HL-60 (cell line): Measurements from ENCODE around the gene RGS6.

Experiments
- POLR2AphosphoS5 ChIP-seq: IDR thresholded peaks from 2 replicates; pipeline ENCODE4 v1.6.1; 2012; ENCODE audit warnings: low read depth
- TF ChIP-seq, protein P1 (sequence below): IDR thresholded peaks from one replicate; pipeline ENCODE4 v1.5.1; 2011; ENCODE audit warnings: low read length, control low read depth, inconsistent platforms; ENCODE audit not compliant: insufficient read depth

DNA sequence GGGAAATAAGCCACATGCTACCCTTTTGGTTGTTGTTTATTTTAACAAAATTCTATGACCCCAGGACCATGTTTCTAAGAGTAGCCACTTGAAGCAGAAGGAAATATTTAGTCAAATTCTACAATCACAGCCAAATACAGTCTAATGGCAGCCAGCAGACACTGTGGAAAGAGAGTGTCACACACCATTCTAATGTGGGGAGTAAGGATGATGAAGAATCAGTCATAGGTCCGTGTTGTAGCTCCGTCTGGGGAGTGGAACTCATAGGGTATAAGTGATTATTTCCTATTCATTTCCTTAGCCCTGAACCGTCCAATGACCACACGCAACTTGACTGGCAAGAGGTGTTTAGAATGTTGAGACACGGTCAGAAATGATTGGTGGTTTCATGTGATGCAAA is 500.5 kb downstream of the RGS6 start:
- TF ChIP-seq POLR2AphosphoS5, result no peak
- TF ChIP-seq, protein P1, sequence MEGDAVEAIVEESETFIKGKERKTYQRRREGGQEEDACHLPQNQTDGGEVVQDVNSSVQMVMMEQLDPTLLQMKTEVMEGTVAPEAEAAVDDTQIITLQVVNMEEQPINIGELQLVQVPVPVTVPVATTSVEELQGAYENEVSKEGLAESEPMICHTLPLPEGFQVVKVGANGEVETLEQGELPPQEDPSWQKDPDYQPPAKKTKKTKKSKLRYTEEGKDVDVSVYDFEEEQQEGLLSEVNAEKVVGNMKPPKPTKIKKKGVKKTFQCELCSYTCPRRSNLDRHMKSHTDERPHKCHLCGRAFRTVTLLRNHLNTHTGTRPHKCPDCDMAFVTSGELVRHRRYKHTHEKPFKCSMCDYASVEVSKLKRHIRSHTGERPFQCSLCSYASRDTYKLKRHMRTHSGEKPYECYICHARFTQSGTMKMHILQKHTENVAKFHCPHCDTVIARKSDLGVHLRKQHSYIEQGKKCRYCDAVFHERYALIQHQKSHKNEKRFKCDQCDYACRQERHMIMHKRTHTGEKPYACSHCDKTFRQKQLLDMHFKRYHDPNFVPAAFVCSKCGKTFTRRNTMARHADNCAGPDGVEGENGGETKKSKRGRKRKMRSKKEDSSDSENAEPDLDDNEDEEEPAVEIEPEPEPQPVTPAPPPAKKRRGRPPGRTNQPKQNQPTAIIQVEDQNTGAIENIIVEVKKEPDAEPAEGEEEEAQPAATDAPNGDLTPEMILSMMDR, result no peak
